Measurements from ENCODE around the gene PPM1J. TPM values are rescaled to one million over a fixed set of nuclear protein-coding genes. Genes with fewer than 3 reads are reported as not detected.

Gene PPM1J
- total RNA-seq, 4 donors from 2014 or later, result 6.6 to 22.1 (median 13.4) TPM

GRCh38 chr1:112694363-112694929 lies 20.7 kb downstream of the PPM1J start:
- 90% methylated on average over 13 of the region's 15 CpGs for WGBS
- no peaks in the 10 kb centered on the region for H3K9me3 ChIP-seq
- TF ChIP-seq CTCF (IDR thresholded peaks at IDR 0.05), result no peak
- TF ChIP-seq POLR2A (IDR thresholded peaks at IDR 0.05), result no peak
- no peak for TF ChIP-seq POLR2AphosphoS5 (IDR thresholded peaks at IDR 0.05)
- TF ChIP-seq EP300 (IDR thresholded peaks at IDR 0.05), result no peak
- H3K4me3 ChIP-seq, result no peak overlapping the region
- no peak overlapping the region for H3K27ac ChIP-seq
- H3K27me3 ChIP-seq, result no peaks in the 10 kb centered on the region
- peaks cover 17% of the 10 kb centered on the region for H3K4me1 ChIP-seq
- no peak for DNase-seq (ENCODE audit: low spot score in 2 of 2)
- peaks cover 89% of the 10 kb centered on the region for H3K36me3 ChIP-seq

DNA sequence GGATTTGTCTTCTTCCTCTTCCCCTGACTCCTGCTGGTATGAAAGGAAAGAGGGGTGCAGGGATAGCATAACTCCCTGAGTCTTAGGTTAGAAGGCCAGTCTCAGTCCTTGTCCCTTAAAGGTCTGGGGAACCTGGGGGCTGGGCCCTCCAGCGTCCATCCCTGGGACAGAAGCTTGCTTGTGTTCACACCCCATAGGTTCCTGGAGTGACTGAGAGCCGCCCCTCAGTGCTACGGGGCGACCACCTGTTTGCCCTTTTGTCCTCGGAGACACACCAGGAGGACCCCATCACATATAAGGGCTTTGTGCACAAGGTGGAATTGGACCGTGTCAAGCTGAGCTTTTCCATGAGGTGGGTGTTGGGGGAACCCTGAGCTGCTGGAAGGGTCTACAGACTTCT lies 21.3 kb downstream of the PPM1J start:
- no peak for TF ChIP-seq EP300 (IDR thresholded peaks at IDR 0.05)
- TF ChIP-seq POLR2A (IDR thresholded peaks at IDR 0.05), result no peak
- Histone ChIP-seq H3K27me3 (no peaks in the 10 kb centered on the region), H3K27ac (no peak overlapping the region), H3K36me3 (peaks cover 96% of the 10 kb centered on the region), H3K9me3 (no peaks in the 10 kb centered on the region), H3K4me3 (no peak overlapping the region), H3K4me1 (peaks cover 11% of the 10 kb centered on the region)
- WGBS, result 84% methylated on average over 3 of the region's 6 CpGs
- DNase-seq (ENCODE audit: low spot score in 2 of 2), result no peak

DNA sequence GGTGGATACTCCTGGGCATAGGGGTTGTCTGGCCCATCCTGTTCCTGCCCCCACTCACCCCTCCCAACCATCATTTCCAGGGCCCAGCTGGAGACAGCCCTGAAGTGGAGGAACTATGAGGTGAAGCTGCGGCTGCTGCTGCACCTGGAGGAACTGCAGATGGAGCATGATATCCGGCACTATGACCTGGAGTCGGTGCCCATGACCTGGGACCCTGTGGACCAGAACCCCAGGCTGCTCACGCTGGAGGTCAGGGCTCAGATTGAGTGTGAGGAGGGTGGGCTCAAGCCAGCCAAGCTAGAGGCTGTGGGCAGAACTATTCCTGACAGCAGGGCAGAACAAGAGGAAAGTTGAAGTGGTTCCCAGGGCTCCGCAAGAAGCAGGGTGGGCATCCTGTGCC lies 22.5 kb downstream of the PPM1J start:
- WGBS, result 100% methylated on average over 3 of the region's 5 CpGs
- no peak for TF ChIP-seq EP300 (IDR thresholded peaks at IDR 0.05)
- no peak for TF ChIP-seq POLR2AphosphoS5 (IDR thresholded peaks at IDR 0.05)
- TF ChIP-seq POLR2A (IDR thresholded peaks at IDR 0.05), result no peak
- no peak for TF ChIP-seq CTCF (IDR thresholded peaks at IDR 0.05)
- peak in 1 of 2 donors; percentile 76 for DNase-seq (ENCODE audit: low spot score in 2 of 2)
- no peak overlapping the region for H3K4me3 ChIP-seq
- peaks cover 12% of the 10 kb centered on the region for H3K4me1 ChIP-seq
- no peaks in the 10 kb centered on the region for H3K9me3 ChIP-seq
- H3K27ac ChIP-seq, result no peak overlapping the region
- H3K27me3 ChIP-seq, result no peaks in the 10 kb centered on the region
- H3K36me3 ChIP-seq, result peaks cover 88% of the 10 kb centered on the region

DNA sequence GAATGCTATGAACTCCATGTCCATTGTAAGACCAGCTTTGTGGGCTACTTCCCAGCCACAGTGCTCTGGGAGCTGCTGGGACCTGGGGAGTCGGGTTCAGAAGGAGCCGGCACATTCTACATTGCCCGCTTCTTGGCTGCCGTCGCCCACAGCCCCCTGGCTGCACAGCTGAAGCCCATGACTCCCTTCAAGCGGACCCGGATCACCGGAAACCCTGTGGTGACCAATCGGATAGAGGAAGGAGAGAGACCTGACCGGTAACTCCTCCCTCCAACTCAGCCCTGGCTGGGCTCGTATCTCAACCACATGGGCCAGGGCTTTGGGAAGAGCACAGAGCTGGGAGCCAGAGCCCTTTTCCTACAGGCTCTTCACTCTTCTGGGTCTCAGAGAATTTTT lies 25.3 kb downstream of the PPM1J start:
- TF ChIP-seq EP300 (IDR thresholded peaks at IDR 0.05) (no peak), POLR2A (IDR thresholded peaks at IDR 0.05) (no peak), POLR2AphosphoS5 (IDR thresholded peaks at IDR 0.05) (no peak), CTCF (IDR thresholded peaks at IDR 0.05) (no peak)
- Histone ChIP-seq H3K9me3 (no peaks in the 10 kb centered on the region), H3K36me3 (peaks cover 64% of the 10 kb centered on the region), H3K4me3 (no peak overlapping the region), H3K27ac (no peak overlapping the region), H3K27me3 (no peaks in the 10 kb centered on the region), H3K4me1 (peaks cover 30% of the 10 kb centered on the region)
- 95% methylated on average over 8 of the region's 11 CpGs for WGBS
- DNase-seq (ENCODE audit: low spot score in 2 of 2), result no peak

GRCh38 chr1:112689196-112689841 lies 25.8 kb downstream of the PPM1J start:
- peaks cover 30% of the 10 kb centered on the region for H3K4me1 ChIP-seq
- no peaks in the 10 kb centered on the region for H3K9me3 ChIP-seq
- H3K27ac ChIP-seq, result no peak overlapping the region
- no peak overlapping the region for H3K4me3 ChIP-seq
- H3K36me3 ChIP-seq, result peaks cover 59% of the 10 kb centered on the region
- TF ChIP-seq CTCF (IDR thresholded peaks at IDR 0.05), result no peak
- no peak for DNase-seq (ENCODE audit: low spot score in 2 of 2)
- H3K27me3 ChIP-seq, result no peaks in the 10 kb centered on the region
- 97% methylated on average over 8 of the region's 9 CpGs for WGBS

All from suprapubic skin (tissue), 4 donors.